Heart right ventricle (tissue), 16 donors: ENCODE results near the gene KCNQ5. TPM values are rescaled to one million over a fixed set of nuclear protein-coding genes. Genes with fewer than 3 reads are reported as not detected.

Source experiments
- ATAC-seq, 8 donors: fragments of 200-7000 bp; cut with Tn5 transposase; one replicate each; pipeline ENCODE4 v1.9.1; 2020; ENCODE audit warnings: mild to moderate bottlenecking in 8 of 8, moderate library complexity in 8 of 8, moderate number of reproducible peaks in 1 of 8
- DNase-seq, 2 donors: peaks; one replicate each; pipeline ENCODE4 v3.0.0-alpha.2; 2020
- H3K27ac ChIP-seq, 10 donors: fragments of 200-600 bp; sonication (generic) in 2 of 10; one replicate each; pipeline versions ENCODE4 v1.5.0 to v1.8.0; 2020 to 2022; ENCODE audit warnings: mild to moderate bottlenecking in 3 of 10
- H3K27me3 ChIP-seq, 7 donors: fragments of 200-600 bp; one replicate each; pipeline ENCODE4 v1.8.0; 2021 to 2022; ENCODE audit warnings: mild to moderate bottlenecking in 2 of 7
- H3K36me3 ChIP-seq, 9 donors: fragments of 200-600 bp; sonication (generic) in 1 of 9; one replicate each; pipeline versions ENCODE4 v1.5.0 to v1.8.0; 2020 to 2022; ENCODE audit warnings: mild to moderate bottlenecking in 2 of 9
- H3K4me1 ChIP-seq, 9 donors: fragments of 200-600 bp; sonication (generic) in 1 of 9; one replicate each; pipeline versions ENCODE4 v1.5.0 to v1.8.0; 2020 to 2022; ENCODE audit warnings: mild to moderate bottlenecking in 4 of 9
- H3K4me3 ChIP-seq, 10 donors: fragments of 200-600 bp; sonication (generic) in 2 of 10; one replicate each; pipeline versions ENCODE4 v1.5.0 to v1.8.0; 2020 to 2022; ENCODE audit warnings: mild to moderate bottlenecking in 7 of 10, moderate library complexity in 2 of 10
- H3K9me3 ChIP-seq, 11 donors: fragments of 200-600 bp in 10 of 11; sonication (generic) in 2 of 11; one replicate each; pipeline versions ENCODE4 v1.5.0 to v1.8.0; 2013 to 2022; ENCODE audit warnings: mild to moderate bottlenecking in 2 of 11, control low read depth in 1 of 11, moderate library complexity in 1 of 11
- CTCF ChIP-seq, 9 donors: fragments of 200-600 bp; sonication (generic) in 2 of 9; IDR thresholded peaks; one replicate each; pipeline versions ENCODE4 v1.5.0 to v1.8.0; 2021 to 2022; ENCODE audit warnings: antibody characterized with exemption in 9 of 9, mild to moderate bottlenecking in 5 of 9, moderate library complexity in 1 of 9
- WGBS, 2 donors: extraction: QIAGEN DNeasy Blood & Tissue Kit; methylation state at CpG; one replicate each; pipeline ENCODE4 v1.1.7; 2013; ENCODE audit warnings: inconsistent platforms in 1 of 2; 5-methylcytosine and 5-hydroxymethylcytosine counted together
- intact Hi-C, 10 donors: fragments of 100-400 bp; cut with DNase I; formaldehyde crosslinking; loops; one replicate each; pipeline versions ENCODE4 v1.11.1 to v1.14.2; 2022
- polyA plus RNA-seq, 2 donors: library from polyadenylated mRNA; stranded (reverse); fragments of 200-250 nt; gene quantifications; one replicate each; pipeline ENCODE4 v1.2.3, GENCODE V29; 2013
- total RNA-seq, 10 donors: library from RNA; stranded (reverse); fragmentation: NEBNext Ultra II Directional in 3 of 10; extraction: Animal tissue kit (Norgen Biotek cat#: 25700) in 3 of 10; gene quantifications; one replicate each; pipeline versions ENCODE4 v1.2.1 to v1.2.4, GENCODE V29; 2021 to 2023
- donor health status: Arrhythmogenic right ventricular cardiomyopathy.
- donor health status: ischemic (EF 13 %, LVEDD 7.1; RV severe dilation, severe dysfunction).
- donor health status: healthy with polysubstance abuse.
- donor health status: DM: no; HTN: yes; CAD: no.
- donor health status: DM: no; HTN: no; CAD: no.
- donor health status: ischemic (EF 25% LVEDD 6.9; RV normal size, moderate dysfunction).
- donor health status: ischemic (EF 25% LVEDD 5.7; RV mildly dilated, moderate dysfunction).
- donor health status: healthy.
- donor health status: DM: yes; HTN: yes; CAD: no.
- donor health status: Ischemic cardiomyopathy.
- donor health status: ischemic (EF 35%, LVEDD 5.7; RV mildly dilated, moderate dysfunction).
- donor health status: nonischemic (EF 11% LVEDD 7.7; RV severe dilation, severe dysfunction).
- donor health status: DM: yes; HTN: yes; CAD: no.
- donor health status: PGD.
- donor health status: ischemic (EF 29% LVEDD 5.4; RV normal size, mild dysfunction).
- donor health status: nonischemic (EF 23%, LVEDD 6.1; RV moderate dilation, normal function).

Gene KCNQ5
- total and polyA plus RNA-seq, 12 donors, result under 0.01 to 0.15 (median 0.12) TPM; not detected in 9

DNA sequence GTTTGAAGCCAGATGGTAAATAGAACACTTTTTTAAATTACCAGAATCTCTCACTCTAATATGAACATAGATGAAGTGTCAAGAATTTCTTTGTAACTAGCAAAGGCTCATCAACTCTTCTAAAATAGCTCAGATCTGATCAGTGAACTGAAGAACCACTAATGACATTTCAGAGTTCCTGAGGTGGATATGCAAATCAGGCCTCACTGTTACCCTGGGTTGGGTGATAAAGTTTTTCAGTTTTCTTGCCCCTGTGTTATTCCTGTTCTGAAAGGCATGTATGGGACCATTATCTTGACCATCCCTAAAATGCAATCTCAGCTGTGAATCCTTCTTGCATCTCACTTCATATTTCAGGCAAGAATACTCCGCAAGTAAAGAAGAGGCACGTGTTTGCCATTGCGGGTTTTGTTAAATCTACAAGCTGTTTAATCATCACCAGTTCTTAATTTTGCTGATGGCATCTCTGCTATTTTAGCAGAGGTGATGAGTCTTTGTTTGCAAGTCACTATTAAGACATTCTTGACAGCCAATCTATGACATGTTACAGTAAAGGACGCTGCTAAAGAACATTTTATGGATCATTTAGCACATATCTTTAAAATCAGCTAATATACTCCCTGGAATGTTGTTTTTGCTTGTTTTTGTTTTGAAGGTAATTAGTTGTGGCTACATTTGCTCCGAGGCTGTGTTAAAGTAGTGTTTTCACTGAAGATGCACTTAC is 555.5 kb downstream of the KCNQ5 start:
- TF ChIP-seq CTCF (IDR thresholded peaks at IDR 0.05), result no peak
- Histone ChIP-seq H3K27ac (no peak overlapping the region), H3K4me1 (peaks cover 0 to 4% (median 0%) of the 10 kb centered on the region in 9 donors), H3K27me3 (peaks cover 0 to 14% (median 0%) of the 10 kb centered on the region in 7 donors), H3K9me3 (no peaks in the 10 kb centered on the region), H3K4me3 (no peak overlapping the region), H3K36me3 (no peaks in the 10 kb centered on the region)
- intact Hi-C loops, result loop anchor here in 2 of 10 donors (10.0 kb wide), 2 partner anchors 563 to 763 kb away; no protein-coding TSS in a partner anchor
- 80 to 82% methylated on average over 5 of the region's 5 CpGs for WGBS, 2 donors
- DNase-seq (no peak), ATAC-seq (no peak)

- H3K27me3 ChIP-seq, result peaks cover 0 to 22% (median 0%) of the 10 kb centered on the region in 7 donors
- intact Hi-C loops, result loop anchor here in 8 of 10 donors (2.0 to 10.0 kb wide), 4 partner anchors 135 to 768 kb away; no protein-coding TSS in a partner anchor
- WGBS, 2 donors, result 72 to 82% methylated on average over 6 of the region's 6 CpGs
- H3K9me3 ChIP-seq, result no peaks in the 10 kb centered on the region
- H3K4me3 ChIP-seq, result no peak overlapping the region
- ATAC-seq (no peak), DNase-seq (no peak)
- no peak for TF ChIP-seq CTCF (IDR thresholded peaks at IDR 0.05)
- no peak overlapping the region for H3K27ac ChIP-seq
- H3K4me1 ChIP-seq, result peaks cover 0 to 4% (median 0%) of the 10 kb centered on the region in 9 donors
- H3K36me3 ChIP-seq, result no peaks in the 10 kb centered on the region
Measured at GRCh38 chr6:73180076-73180738, 558.3 kb downstream of the KCNQ5 start.

DNA sequence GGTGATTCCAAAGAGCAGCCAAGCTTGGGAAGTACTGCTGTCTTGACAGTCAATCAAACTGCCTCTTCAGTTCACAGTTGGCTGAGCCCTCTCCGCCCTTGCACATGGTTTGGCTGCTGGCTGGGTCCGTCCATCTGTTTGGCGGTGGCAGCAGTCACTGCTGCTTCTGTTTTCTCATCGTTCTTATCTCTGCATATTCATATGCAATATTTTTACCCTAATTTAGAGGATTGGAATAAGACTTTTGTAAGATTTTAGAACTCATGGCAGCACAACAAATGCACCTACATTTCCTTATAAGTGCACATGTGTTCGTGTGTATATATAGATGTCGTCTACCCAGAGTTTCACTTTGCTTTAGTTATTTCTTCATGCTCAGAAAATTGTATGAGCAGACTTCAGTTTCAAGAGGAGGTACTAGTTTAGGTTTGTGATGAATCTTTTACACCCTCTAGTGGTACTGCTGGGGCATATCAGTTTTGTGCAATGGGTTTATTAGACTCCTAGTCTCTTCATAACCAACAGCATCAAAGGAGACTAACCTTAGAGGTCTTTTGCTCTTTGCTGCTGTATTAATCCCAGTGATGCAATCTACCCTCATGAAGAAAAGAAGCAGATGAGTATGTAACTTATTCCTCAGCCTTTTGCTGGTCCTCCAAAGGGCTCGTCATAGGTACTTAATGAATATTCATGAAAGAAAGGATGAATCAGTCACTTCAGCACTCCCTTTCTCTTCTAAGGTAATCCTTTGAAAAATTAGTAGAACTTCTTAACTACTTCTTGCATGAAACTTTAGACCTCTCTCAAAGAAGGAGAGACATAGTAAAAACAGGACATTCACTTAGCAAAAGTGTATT is 559.1 kb downstream of the KCNQ5 start:
- H3K4me3 ChIP-seq, result peak overlapping the region in 5 of 10 donors; percentile 15 to 37 (median 30)
- WGBS, 2 donors, result 13 to 18% methylated on average over 7 of the region's 7 CpGs
- DNase-seq (no peak), ATAC-seq (peak in 6 of 8 donors; percentile 59 to 79 (median 74))
- H3K36me3 ChIP-seq, result no peaks in the 10 kb centered on the region
- no peaks in the 10 kb centered on the region for H3K9me3 ChIP-seq
- H3K27me3 ChIP-seq, result peaks cover 0 to 16% (median 0%) of the 10 kb centered on the region in 7 donors
- TF ChIP-seq CTCF (IDR thresholded peaks at IDR 0.05), result peak; percentile 24 to 76 (median 70)
- H3K27ac ChIP-seq, result no peak overlapping the region
- H3K4me1 ChIP-seq, result peaks cover 0 to 4% (median 0%) of the 10 kb centered on the region in 9 donors
- intact Hi-C loops, result loop anchor here in 8 of 10 donors (2.0 to 10.0 kb wide), 4 partner anchors 134 to 769 kb away; no protein-coding TSS in a partner anchor
